ENCODE results near the gene PRR14.
A peak's percentile ranks its signal among the peaks of the same experiment; 100 is the strongest.

PRR14 gene

GRCh38 chr16:30619202-30619601 is 31.6 kb upstream of the PRR14 start:
- Histone ChIP-seq H3K27ac (ENCODE audit: extremely low read depth, low read depth, low read length) (no peak overlapping the region), H3K4me3 (ENCODE audit: low read depth, low read length) (no peak overlapping the region), H3K36me3 (ENCODE audit: control insufficient read depth in 2 of 2, insufficient read depth in 1 of 2, low read length in 2 of 2) (no peaks in the 10 kb centered on the region), H3K4me1 (ENCODE audit: control insufficient read depth, insufficient read depth, low read length) (no peaks in the 10 kb centered on the region), H3K9me3 (ENCODE audit: control insufficient read depth, insufficient read depth, low read depth, low read length) (no peaks in the 10 kb centered on the region)
- TF ChIP-seq SP3 (tag by site-specific recombination; IDR thresholded peaks at IDR 0.05) (no peak), ZNF157 (tag by site-specific recombination; IDR thresholded peaks at IDR 0.05) (no peak), ZNF174 (tag by site-specific recombination; IDR thresholded peaks at IDR 0.05) (no peak), ZSCAN5A (tag by site-specific recombination; IDR thresholded peaks at IDR 0.05) (no peak), ATF2 (tag by site-specific recombination; IDR thresholded peaks at IDR 0.05; ENCODE audit: low read depth) (no peak), ZNF530 (tag by site-specific recombination; IDR thresholded peaks at IDR 0.05; ENCODE audit: low read depth) (no peak), KLF7 (tag by site-specific recombination; IDR thresholded peaks at IDR 0.05; ENCODE audit: borderline replicate concordance) (no peak), ZNF146 (tag by site-specific recombination; IDR thresholded peaks at IDR 0.05) (no peak), IKZF3 (tag by site-specific recombination; IDR thresholded peaks at IDR 0.05) (no peak), ZFP3 (tag by site-specific recombination; IDR thresholded peaks at IDR 0.05; ENCODE audit: low read depth) (no peak), ZNF302 (tag by site-specific recombination; IDR thresholded peaks at IDR 0.05; ENCODE audit: low read depth) (no peak), HOXC10 (CRISPR knock-in tag; IDR thresholded peaks at IDR 0.05) (no peak), ZNF639 (tag by site-specific recombination; IDR thresholded peaks at IDR 0.05) (no peak), ZNF140 (tag by site-specific recombination; IDR thresholded peaks at IDR 0.05) (no peak), GLIS2 (tag by site-specific recombination; IDR thresholded peaks at IDR 0.05) (no peak), ZNF138 (tag by site-specific recombination; IDR thresholded peaks at IDR 0.05; ENCODE audit: borderline replicate concordance) (no peak), ZNF366 (tag by site-specific recombination; conservative IDR thresholded peaks at IDR 0.05) (no peak)
- TF ChIP-seq, protein P1, sequence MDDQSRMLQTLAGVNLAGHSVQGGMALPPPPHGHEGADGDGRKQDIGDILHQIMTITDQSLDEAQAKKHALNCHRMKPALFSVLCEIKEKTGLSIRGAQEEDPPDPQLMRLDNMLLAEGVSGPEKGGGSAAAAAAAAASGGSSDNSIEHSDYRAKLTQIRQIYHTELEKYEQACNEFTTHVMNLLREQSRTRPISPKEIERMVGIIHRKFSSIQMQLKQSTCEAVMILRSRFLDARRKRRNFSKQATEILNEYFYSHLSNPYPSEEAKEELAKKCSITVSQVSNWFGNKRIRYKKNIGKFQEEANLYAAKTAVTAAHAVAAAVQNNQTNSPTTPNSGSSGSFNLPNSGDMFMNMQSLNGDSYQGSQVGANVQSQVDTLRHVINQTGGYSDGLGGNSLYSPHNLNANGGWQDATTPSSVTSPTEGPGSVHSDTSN (CRISPR knock-in tag; IDR thresholded peaks at IDR 0.05) = no peak
- TF ChIP-seq, protein P2, sequence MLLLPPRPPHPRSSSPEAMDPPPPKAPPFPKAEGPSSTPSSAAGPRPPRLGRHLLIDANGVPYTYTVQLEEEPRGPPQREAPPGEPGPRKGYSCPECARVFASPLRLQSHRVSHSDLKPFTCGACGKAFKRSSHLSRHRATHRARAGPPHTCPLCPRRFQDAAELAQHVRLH (tag by site-specific recombination; IDR thresholded peaks at IDR 0.05) = no peak
- CTCF ChIA-PET = interaction anchor here (0.6 to 3.3 kb wide), 6 partner anchors 11 to 209 kb away, joined by 3 to 22 read pairs (median 4); partner anchors contain the start of gene DCTPP1
- POLR2A ChIA-PET = interaction anchor here (0.7 to 2.9 kb wide), 4 partner anchors 9 to 365 kb away, joined by 3 to 12 read pairs (median 4); partner anchors contain the start of gene ZNF689

DNA sequence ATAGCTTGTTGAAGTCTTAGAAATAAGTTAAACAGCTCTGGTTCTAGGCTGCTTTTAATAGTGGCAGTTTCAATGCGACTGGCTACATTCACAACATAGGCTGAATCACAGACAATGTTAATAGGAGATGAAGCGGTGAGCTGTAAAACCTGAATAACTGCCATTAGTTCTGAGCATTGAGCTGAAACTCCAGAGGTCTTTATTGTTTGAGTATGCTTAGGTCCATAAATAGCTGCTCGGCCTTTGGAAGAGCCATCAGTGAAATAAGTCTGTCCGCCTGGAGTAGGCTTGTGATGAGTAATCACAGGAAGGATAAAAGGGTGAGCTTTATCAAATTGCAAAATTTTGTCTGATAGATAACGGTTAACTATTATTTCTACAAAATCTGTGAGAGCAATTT is 31.1 kb upstream of the PRR14 start:
- Histone ChIP-seq H3K4me3 (ENCODE audit: low read depth, low read length) (no peak overlapping the region), H3K36me3 (ENCODE audit: control insufficient read depth in 2 of 2, insufficient read depth in 1 of 2, low read length in 2 of 2) (no peaks in the 10 kb centered on the region), H3K9me3 (ENCODE audit: control insufficient read depth, insufficient read depth, low read depth, low read length) (no peaks in the 10 kb centered on the region), H3K4me1 (ENCODE audit: control insufficient read depth, insufficient read depth, low read length) (no peaks in the 10 kb centered on the region), H3K27ac (ENCODE audit: extremely low read depth, low read depth, low read length) (no peak overlapping the region)
- POLR2A ChIA-PET = interaction anchor here (1.5 to 2.9 kb wide), 2 partner anchors 9 to 14 kb away, joined by 4 to 12 read pairs; partner anchors contain the start of gene ZNF689
- CTCF ChIA-PET = interaction anchor here (0.6 to 3.3 kb wide), 7 partner anchors 10 to 210 kb away, joined by 3 to 22 read pairs (median 3); partner anchors contain the start of gene DCTPP1
- TF ChIP-seq ZNF2 (tag by site-specific recombination; IDR thresholded peaks at IDR 0.05) (no peak), ZNF660 (tag by site-specific recombination; IDR thresholded peaks at IDR 0.05) (peak; percentile 87; the same call in 1 of the 2 replicates), ZNF510 (tag by site-specific recombination; IDR thresholded peaks at IDR 0.05; ENCODE audit: insufficient replicate concordance) (no peak)
